GM19193 (cell line): Measurements from ENCODE around the gene ZG16B.

Experiments
- POLR2A ChIP-seq: IDR thresholded peaks from 4 replicates; pipeline ENCODE4 v1.6.1; 2011; ENCODE audit not compliant: insufficient read depth, insufficient read length; ENCODE audit errors: extremely low read depth

ZG16B gene

DNA sequence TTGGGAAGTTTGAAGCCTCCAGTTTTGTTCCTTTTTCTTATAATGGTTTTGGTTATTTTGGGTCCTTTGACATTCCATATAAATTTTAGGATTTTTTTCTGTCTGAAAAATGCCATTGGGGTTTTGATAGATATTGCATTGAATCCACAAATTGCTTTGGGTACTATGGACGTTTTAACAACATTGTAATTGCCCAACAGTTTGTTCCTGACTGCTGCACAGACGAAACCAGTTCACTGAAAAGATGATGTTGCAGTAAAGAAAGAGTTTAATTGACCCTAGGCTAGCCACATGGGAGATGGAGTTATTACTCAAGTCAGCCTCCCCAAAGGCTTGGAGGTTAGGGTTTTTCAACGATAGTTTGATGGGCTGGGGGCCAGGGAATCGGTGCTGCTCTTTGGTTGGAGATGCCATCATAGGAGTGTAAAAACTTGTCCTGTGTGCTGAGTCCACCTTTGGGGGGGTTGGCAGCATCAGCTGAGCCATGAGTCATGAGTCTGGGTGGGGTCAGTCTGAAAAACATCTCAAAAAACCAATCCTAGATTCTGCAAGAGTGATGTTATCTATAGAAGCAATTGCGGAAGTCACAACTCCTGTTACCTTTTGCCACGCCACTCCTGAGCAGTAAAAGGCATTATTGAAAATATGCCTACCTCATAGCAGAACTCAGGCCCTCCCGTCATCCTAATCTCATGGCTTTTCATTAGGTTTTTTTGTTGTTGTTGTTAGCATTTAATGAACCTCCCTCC lies 34.5 kb upstream of the ZG16B start:
- no peak for TF ChIP-seq POLR2A

GRCh38 chr16:2798723-2799204 lies 31.3 kb upstream of the ZG16B start:
- no peak for TF ChIP-seq POLR2A

DNA sequence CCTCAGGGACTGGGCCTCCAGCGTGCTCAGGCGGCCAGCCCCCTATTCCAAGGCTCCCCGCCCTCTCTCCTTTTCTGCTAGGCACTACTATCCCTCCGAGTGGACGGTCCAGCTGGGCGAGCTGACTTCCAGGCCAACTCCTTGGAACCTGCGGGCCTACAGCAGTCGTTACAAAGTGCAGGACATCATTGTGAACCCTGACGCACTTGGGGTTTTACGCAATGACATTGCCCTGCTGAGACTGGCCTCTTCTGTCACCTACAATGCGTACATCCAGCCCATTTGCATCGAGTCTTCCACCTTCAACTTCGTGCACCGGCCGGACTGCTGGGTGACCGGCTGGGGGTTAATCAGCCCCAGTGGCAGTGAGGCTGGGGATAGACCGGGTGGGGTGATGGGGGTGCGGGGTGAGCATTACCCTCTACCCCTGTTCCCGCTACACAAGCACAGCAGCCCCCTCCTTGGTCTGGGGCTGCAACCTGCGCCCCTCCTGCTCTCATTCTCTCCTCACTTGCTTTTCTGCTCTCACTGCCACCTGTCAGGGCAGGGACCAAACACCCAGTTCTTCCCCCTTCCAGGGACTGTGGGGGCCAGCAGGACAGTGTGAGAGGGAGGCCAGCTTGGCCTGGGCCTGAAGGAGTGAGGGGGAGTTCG lies 30.8 kb upstream of the ZG16B start:
- TF ChIP-seq POLR2A: no peak

- TF ChIP-seq POLR2A: no peak
Measured at GRCh38 chr16:2799859-2800226, 30.3 kb upstream of the ZG16B start.

- no peak for TF ChIP-seq POLR2A
Measured at GRCh38 chr16:2803545-2804195, 26.4 kb upstream of the ZG16B start.

DNA sequence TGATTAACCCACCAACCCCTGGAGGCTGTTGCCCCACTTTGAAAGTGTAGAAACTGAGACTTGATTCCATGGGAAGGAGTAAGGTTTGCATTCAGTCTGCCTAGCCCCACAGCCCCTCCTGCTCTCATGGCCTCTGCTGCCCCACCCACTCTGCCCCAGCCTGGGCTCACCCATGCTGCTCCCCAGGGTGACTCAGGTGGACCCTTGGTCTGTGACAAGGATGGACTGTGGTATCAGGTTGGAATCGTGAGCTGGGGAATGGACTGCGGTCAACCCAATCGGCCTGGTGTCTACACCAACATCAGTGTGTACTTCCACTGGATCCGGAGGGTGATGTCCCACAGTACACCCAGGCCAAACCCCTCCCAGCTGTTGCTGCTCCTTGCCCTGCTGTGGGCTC lies 25.4 kb upstream of the ZG16B start:
- no peak for TF ChIP-seq POLR2A

GRCh38 chr16:2806286-2806685 lies 23.8 kb upstream of the ZG16B start:
- no peak for TF ChIP-seq POLR2A

DNA sequence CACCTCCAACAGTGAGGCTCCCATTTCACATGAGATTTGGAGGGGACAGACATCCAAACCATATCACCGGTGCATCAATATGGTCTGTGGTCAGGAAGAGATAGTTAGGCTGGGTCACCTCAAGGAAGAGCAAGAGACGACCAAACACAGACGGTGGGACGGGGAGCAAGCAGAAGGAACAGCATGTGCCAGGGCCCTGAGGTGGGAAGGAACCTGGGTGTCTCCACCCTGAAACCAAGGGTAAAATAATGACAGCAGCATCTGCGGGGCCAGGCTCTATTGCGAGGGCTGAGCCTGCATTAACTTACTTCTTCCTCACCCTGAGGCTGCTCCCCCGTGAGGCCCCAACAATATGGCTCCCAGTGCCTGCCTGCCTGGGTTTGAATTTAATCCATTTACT lies 21.9 kb upstream of the ZG16B start:
- TF ChIP-seq POLR2A: no peak

GRCh38 chr16:2809149-2809760 lies 20.8 kb upstream of the ZG16B start:
- TF ChIP-seq POLR2A: no peak

GRCh38 chr16:2810651-2811050 lies 19.5 kb upstream of the ZG16B start:
- no peak for TF ChIP-seq POLR2A

- TF ChIP-seq POLR2A: no peak
Measured at GRCh38 chr16:2811703-2812471, 18.2 kb upstream of the ZG16B start.

- TF ChIP-seq POLR2A: no peak
Measured at GRCh38 chr16:2813771-2814221, 16.3 kb upstream of the ZG16B start.

DNA sequence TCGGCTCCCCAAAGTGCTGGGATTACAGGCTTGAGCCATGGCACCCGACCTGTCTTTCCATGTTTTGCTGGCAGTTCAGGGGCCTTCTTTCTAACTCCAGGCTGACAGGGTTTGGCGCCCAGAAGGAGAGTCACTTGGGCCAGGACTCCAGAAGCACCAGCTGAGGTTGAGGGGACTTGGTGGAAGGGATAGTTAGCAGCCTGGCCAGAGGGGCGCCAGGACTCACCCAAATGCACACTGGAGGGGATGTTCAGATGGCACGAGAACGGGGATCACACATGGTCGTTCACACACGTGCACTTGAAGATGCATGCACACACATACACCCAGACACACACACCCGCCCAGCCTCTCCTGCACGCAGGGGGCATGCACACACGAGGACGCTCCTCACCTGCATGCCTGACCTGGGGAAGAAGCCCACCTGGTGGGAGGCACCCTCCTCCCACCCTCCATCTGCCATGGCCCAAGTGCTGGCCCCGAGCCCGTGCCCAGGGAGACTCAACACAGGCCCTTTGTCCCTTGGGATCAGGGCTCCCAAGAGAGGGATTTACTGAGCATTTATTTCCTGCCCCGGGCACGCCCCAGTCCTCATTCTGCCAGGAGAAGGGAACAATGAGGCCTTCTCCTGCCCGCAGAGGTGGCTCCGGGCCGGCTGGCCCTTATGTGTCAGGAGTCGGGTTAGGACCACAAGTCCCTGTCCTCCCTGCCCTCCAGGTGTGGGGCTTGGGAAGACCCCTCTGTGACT lies 15.4 kb upstream of the ZG16B start:
- TF ChIP-seq POLR2A: no peak

- no peak for TF ChIP-seq POLR2A
Measured at GRCh38 chr16:2815299-2815771, 14.8 kb upstream of the ZG16B start.

DNA sequence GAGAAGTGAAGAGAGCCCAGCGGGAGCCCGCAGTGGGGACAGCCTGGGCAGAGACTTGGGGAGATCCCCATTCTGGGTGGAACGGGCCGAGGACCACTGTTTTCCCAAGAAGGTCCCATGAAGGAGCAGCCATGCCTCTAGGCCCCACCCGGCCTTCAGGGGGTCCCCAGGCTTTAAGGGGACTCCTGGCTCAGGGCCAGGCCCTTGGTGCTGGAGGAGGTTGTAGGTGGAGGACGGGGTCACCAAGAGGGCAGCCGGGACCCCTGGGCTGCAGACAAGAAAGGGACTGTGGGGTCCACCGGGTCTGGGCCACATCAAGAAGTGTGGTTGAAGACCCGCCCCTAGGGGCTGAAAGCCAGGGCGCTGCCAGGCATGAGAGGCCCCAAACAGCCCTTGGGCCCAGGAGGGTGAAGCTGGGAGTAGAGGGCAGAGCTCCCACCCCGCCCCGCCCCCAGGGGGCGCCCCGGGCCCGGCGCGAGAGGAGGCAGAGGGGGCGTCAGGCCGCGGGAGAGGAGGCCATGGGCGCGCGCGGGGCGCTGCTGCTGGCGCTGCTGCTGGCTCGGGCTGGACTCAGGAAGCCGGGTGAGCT lies 13.3 kb upstream of the ZG16B start, which contains the start of gene PRSS21:
Gene PRSS21, plus strand, starts transcription at position 487 of the 589 bp plus-strand sequence. Its CDS starts 32 bp downstream, at position 519.
- TF ChIP-seq POLR2A: no peak
